SK-N-SH treated with all-trans-retinoic acid at 6 μM for 48 hours (cell line): Measurements from ENCODE around the gene RNF103.

Experiments used
- ATAC-seq: fragments of 200-7000 bp; cut with Tn5 transposase; 3 replicates; pipeline ENCODE4 v1.9.1; 2020; ENCODE audit warnings: mild to moderate bottlenecking, moderate library complexity
- ARNTL ChIP-seq: fragments of 450-650 bp; formaldehyde crosslinking; IDR thresholded peaks from 2 replicates; pipeline ENCODE4 v1.5.0; 2020; ENCODE audit warnings: low read depth, mild to moderate bottlenecking, moderate library complexity, borderline replicate concordance
- BACH2 ChIP-seq: fragments of 250-450 bp; sonication (Bioruptor Pico); IDR thresholded peaks from 2 replicates; pipeline ENCODE4 v1.9.0; 2021; ENCODE audit warnings: mild to moderate bottlenecking, borderline replicate concordance
- CREB5 ChIP-seq: fragments of 250-450 bp; sonication (Bioruptor Pico); IDR thresholded peaks from 2 replicates; pipeline ENCODE4 v1.5.1; 2020; ENCODE audit warnings: low read depth, mild to moderate bottlenecking, moderate library complexity
- CSDC2 ChIP-seq: fragments of 250-450 bp; sonication (Bioruptor Pico); IDR thresholded peaks from 2 replicates; pipeline ENCODE4 v1.5.0; 2020; ENCODE audit warnings: mild to moderate bottlenecking, moderate library complexity
- CSRNP3 ChIP-seq: fragments of 250-450 bp; sonication (Bioruptor Pico); IDR thresholded peaks from 2 replicates; pipeline ENCODE4 v1.5.1; 2021; ENCODE audit warnings: mild to moderate bottlenecking, moderate library complexity
- ESRRG ChIP-seq: fragments of 250-450 bp; sonication (Bioruptor Pico); IDR thresholded peaks from 2 replicates; pipeline ENCODE4 v1.6.1; 2021; ENCODE audit warnings: mild to moderate bottlenecking
- GLIS3 ChIP-seq: fragments of 250-450 bp; sonication (Bioruptor Pico); IDR thresholded peaks from 2 replicates; pipeline ENCODE4 v1.5.0; 2020; ENCODE audit warnings: mild to moderate bottlenecking, moderate library complexity
- ISL1 ChIP-seq: fragments of 250-450 bp; sonication (Bioruptor Pico); IDR thresholded peaks from 2 replicates; pipeline ENCODE4 v2.1.2; 2022; ENCODE audit warnings: mild to moderate bottlenecking, moderate library complexity
- OSR1 ChIP-seq: fragments of 250-450 bp; sonication (Bioruptor Pico); IDR thresholded peaks from 2 replicates; pipeline ENCODE4 v1.8.0; 2022; ENCODE audit warnings: moderate library complexity, mild to moderate bottlenecking, inconsistent platforms
- PATZ1 ChIP-seq: fragments of 250-450 bp; sonication (Bioruptor Pico); IDR thresholded peaks from 2 replicates; pipeline ENCODE4 v1.8.0; 2020; ENCODE audit warnings: mild to moderate bottlenecking, moderate library complexity, borderline replicate concordance
- POU6F1 ChIP-seq: fragments of 250-450 bp; sonication (Bioruptor Pico); IDR thresholded peaks from 2 replicates; pipeline ENCODE4 v1.8.0; 2021; ENCODE audit warnings: low read depth, mild to moderate bottlenecking, moderate library complexity, borderline replicate concordance
- PPARA ChIP-seq: fragments of 250-450 bp; sonication (Bioruptor Pico); IDR thresholded peaks from 2 replicates; pipeline ENCODE4 v1.5.0; 2020; ENCODE audit warnings: mild to moderate bottlenecking, borderline replicate concordance
- RARB ChIP-seq: fragments of 250-450 bp; sonication (Bioruptor Pico); IDR thresholded peaks from 2 replicates; pipeline ENCODE4 v1.8.0; 2021; ENCODE audit warnings: mild to moderate bottlenecking, moderate library complexity
- SNAI2 ChIP-seq: fragments of 250-450 bp; sonication (Bioruptor Pico); IDR thresholded peaks from 2 replicates; pipeline ENCODE4 v1.5.0; 2020; ENCODE audit warnings: mild to moderate bottlenecking, moderate library complexity
- TCF4 ChIP-seq: fragments of 250-450 bp; sonication (Bioruptor Pico); IDR thresholded peaks from 2 replicates; pipeline ENCODE4 v1.8.0; 2021; ENCODE audit warnings: mild to moderate bottlenecking, moderate library complexity, borderline replicate concordance
- TOX ChIP-seq: fragments of 250-450 bp; sonication (Bioruptor Pico); IDR thresholded peaks from 2 replicates; pipeline ENCODE4 v1.8.0; 2021; ENCODE audit warnings: mild to moderate bottlenecking, moderate library complexity, borderline replicate concordance
- TSHZ2 ChIP-seq: fragments of 250-450 bp; sonication (Bioruptor Pico); IDR thresholded peaks from 2 replicates; pipeline ENCODE4 v1.5.0; 2020; ENCODE audit warnings: mild to moderate bottlenecking, moderate library complexity
- ZC3H10 ChIP-seq: fragments of 250-450 bp; sonication (Bioruptor Pico); IDR thresholded peaks from 2 replicates; pipeline ENCODE4 v1.5.1; 2021; ENCODE audit warnings: mild to moderate bottlenecking, moderate library complexity
- ZFP30 ChIP-seq: fragments of 450-650 bp; formaldehyde crosslinking; IDR thresholded peaks from 2 replicates; pipeline ENCODE4 v1.5.0; 2022; ENCODE audit warnings: mild to moderate bottlenecking, moderate library complexity
- ZNF565 ChIP-seq: fragments of 450-650 bp; formaldehyde crosslinking; conservative IDR thresholded peaks from 2 replicates; pipeline ENCODE4 v1.5.0; 2020; ENCODE audit warnings: low read depth, mild to moderate bottlenecking, moderate library complexity
- ZNF70 ChIP-seq: fragments of 450-650 bp; formaldehyde crosslinking; IDR thresholded peaks from 2 replicates; pipeline ENCODE4 v1.5.0; 2020; ENCODE audit warnings: mild to moderate bottlenecking, moderate library complexity
- ZNF8 ChIP-seq: fragments of 450-650 bp; formaldehyde crosslinking; IDR thresholded peaks from 2 replicates; pipeline ENCODE4 v1.5.0; 2020; ENCODE audit warnings: mild to moderate bottlenecking, moderate library complexity

RNF103 gene

GRCh38 chr2:86636842-86637241 is 13.2 kb upstream of the RNF103 start:
- no peak for ATAC-seq
- no peak for TF ChIP-seq ISL1 (CRISPR knock-in tag)
- no peak for TF ChIP-seq BACH2 (CRISPR knock-in tag)
- no peak for TF ChIP-seq ESRRG (CRISPR knock-in tag)
- no peak for TF ChIP-seq ZNF8 (CRISPR knock-in tag)
- no peak for TF ChIP-seq TCF4 (CRISPR knock-in tag)
- no peak for TF ChIP-seq CSRNP3 (CRISPR knock-in tag)
- TF ChIP-seq RARB (CRISPR knock-in tag), result no peak
- TF ChIP-seq ARNTL (CRISPR knock-in tag), result no peak
- no peak for TF ChIP-seq POU6F1 (CRISPR knock-in tag)
- TF ChIP-seq CSDC2 (CRISPR knock-in tag), result no peak
- TF ChIP-seq ZC3H10, result no peak
- no peak for TF ChIP-seq SNAI2 (CRISPR knock-in tag)
- no peak for TF ChIP-seq GLIS3
- TF ChIP-seq TOX, result no peak
- no peak for TF ChIP-seq CREB5 (CRISPR knock-in tag)

GRCh38 chr2:86634352-86634751 is 10.7 kb upstream of the RNF103 start:
- no peak for ATAC-seq
- TF ChIP-seq ARNTL (CRISPR knock-in tag) (no peak), RARB (CRISPR knock-in tag) (no peak), BACH2 (CRISPR knock-in tag) (no peak), PPARA (no peak), TCF4 (CRISPR knock-in tag) (no peak), ZFP30 (CRISPR knock-in tag) (no peak), GLIS3 (no peak), ESRRG (CRISPR knock-in tag) (no peak), CREB5 (CRISPR knock-in tag) (no peak), CSDC2 (CRISPR knock-in tag) (no peak), ZC3H10 (no peak), OSR1 (no peak), TOX (no peak)

GRCh38 chr2:86633155-86633651 is 9.5 kb upstream of the RNF103 start:
- no peak for ATAC-seq
- TF ChIP-seq ZNF8 (CRISPR knock-in tag) (no peak), PPARA (no peak), TCF4 (CRISPR knock-in tag) (no peak), PATZ1 (no peak), ZC3H10 (no peak), SNAI2 (CRISPR knock-in tag) (no peak), ZNF70 (CRISPR knock-in tag) (no peak), GLIS3 (no peak), POU6F1 (CRISPR knock-in tag) (no peak), BACH2 (CRISPR knock-in tag) (no peak), CREB5 (CRISPR knock-in tag) (no peak), ISL1 (CRISPR knock-in tag) (no peak), ZNF565 (CRISPR knock-in tag) (no peak), OSR1 (no peak), ARNTL (CRISPR knock-in tag) (no peak), TSHZ2 (CRISPR knock-in tag) (no peak)
